RKO (cell line): ENCODE results near the gene MC4R.
"Not testable (repeated sequence)": the region's sequence is repeated elsewhere in the genome, so short reads cannot be mapped to it uniquely, and the experiment has no call there.

Source experiments
- DNase-seq: peaks from one replicate; pipeline ENCODE4 v3.0.0-alpha.2; 2016; ENCODE audit warnings: low spot score

The MC4R gene

GRCh38 chr18:60372596-60372995 lies at the start of gene MC4R:
MC4R (minus strand) TSS chr18:60372775; CDS start chr18:60372349, 426 bp downstream.
- DNase-seq: peak; percentile 28

GRCh38 chr18:60422306-60422705 lies 49.7 kb upstream of the MC4R start:
- DNase-seq: not testable (repeated sequence)

- DNase-seq: no peak
These were observed 49.0 kb upstream of the MC4R start for GRCh38 chr18:60421356-60422118.

GRCh38 chr18:60417946-60418345 lies 45.4 kb upstream of the MC4R start:
- DNase-seq: no peak

GRCh38 chr18:60413944-60414547 lies 41.5 kb upstream of the MC4R start:
- peak; percentile 30 for DNase-seq

GRCh38 chr18:60411715-60412114 lies 39.1 kb upstream of the MC4R start:
- no peak for DNase-seq

- DNase-seq: no peak
These were observed 34.1 kb upstream of the MC4R start for GRCh38 chr18:60406721-60407120.

GRCh38 chr18:60404486-60405085 lies 32.0 kb upstream of the MC4R start:
- no peak for DNase-seq

- DNase-seq: no peak
These were observed 28.8 kb upstream of the MC4R start for GRCh38 chr18:60401346-60401745.

- no peak for DNase-seq
These were observed 19.1 kb upstream of the MC4R start for GRCh38 chr18:60391571-60392226.

- no peak for DNase-seq
These were observed 16.7 kb upstream of the MC4R start for GRCh38 chr18:60389314-60389713.

GRCh38 chr18:60385693-60386092 lies 13.1 kb upstream of the MC4R start:
- DNase-seq: no peak

GRCh38 chr18:60383893-60384292 lies 11.3 kb upstream of the MC4R start:
- DNase-seq: no peak

GRCh38 chr18:60377778-60378469 lies 5.3 kb upstream of the MC4R start:
- no peak for DNase-seq

GRCh38 chr18:60372132-60372531 lies 443 bp downstream of the MC4R start:
- no peak for DNase-seq

- DNase-seq: no peak
These were observed 14.1 kb downstream of the MC4R start for GRCh38 chr18:60358516-60358915.

GRCh38 chr18:60350941-60351340 lies 21.6 kb downstream of the MC4R start:
- DNase-seq: no peak

- DNase-seq: no peak
These were observed 22.4 kb downstream of the MC4R start for GRCh38 chr18:60350150-60350549.

- DNase-seq: no peak
These were observed 25.0 kb downstream of the MC4R start for GRCh38 chr18:60347526-60348045.

- DNase-seq: no peak
These were observed 33.6 kb downstream of the MC4R start for GRCh38 chr18:60339018-60339417.

GRCh38 chr18:60331890-60332289 lies 40.7 kb downstream of the MC4R start:
- DNase-seq: no peak

GRCh38 chr18:60329131-60329530 lies 43.4 kb downstream of the MC4R start:
- no peak for DNase-seq
